KMS-11 (cell line): ENCODE measurements around the gene BANF1.

Experiments used
- H2AFZ ChIP-seq: fragments of 200-600 bp; sonication (generic); 2 replicates; pipeline ENCODE4 v1.6.1; 2016; ENCODE audit warnings: antibody characterized with exemption, mixed run types, low read depth
- H3K27ac ChIP-seq: fragments of 200-600 bp; sonication (generic); 2 replicates; pipeline ENCODE4 v1.6.1; 2016; ENCODE audit warnings: mild to moderate bottlenecking, mixed run types
- H3K27me3 ChIP-seq: fragments of 200-600 bp; sonication (generic); 2 replicates; pipeline ENCODE4 v1.6.1; 2017; ENCODE audit warnings: mild to moderate bottlenecking, low read depth, mixed run types, moderate library complexity; ENCODE audit not compliant: insufficient read depth
- H3K36me3 ChIP-seq: fragments of 200-600 bp; sonication (generic); 2 replicates; pipeline ENCODE4 v1.6.1; 2017; ENCODE audit warnings: mild to moderate bottlenecking, mixed run types; ENCODE audit not compliant: insufficient read depth
- H3K4me1 ChIP-seq: fragments of 200-600 bp; sonication (generic); 2 replicates; pipeline ENCODE4 v1.6.1; 2016; ENCODE audit warnings: mild to moderate bottlenecking, low read depth, mixed run types; ENCODE audit not compliant: poor library complexity, severe bottlenecking
- H3K4me2 ChIP-seq: fragments of 200-600 bp; sonication (generic); 2 replicates; pipeline ENCODE4 v1.7.0; 2016; ENCODE audit warnings: mild to moderate bottlenecking, mixed run types
- H3K4me3 ChIP-seq: fragments of 200-600 bp; sonication (generic); IDR thresholded peaks from 2 replicates; pipeline ENCODE4 v1.6.1; 2017; ENCODE audit warnings: low read depth, low read length, mixed read lengths; ENCODE audit not compliant: insufficient read depth
- H3K79me2 ChIP-seq: fragments of 200-600 bp; sonication (generic); 2 replicates; pipeline ENCODE4 v1.6.1; 2016; ENCODE audit warnings: low read depth, mixed run types; ENCODE audit not compliant: insufficient read depth
- H3K9ac ChIP-seq: fragments of 200-600 bp; sonication (generic); 2 replicates; pipeline ENCODE4 v1.6.1; 2016; ENCODE audit warnings: mild to moderate bottlenecking, mixed run types
- H4K20me1 ChIP-seq: fragments of 200-600 bp; sonication (generic); 2 replicates; pipeline ENCODE4 v1.6.1; 2016; ENCODE audit warnings: mild to moderate bottlenecking, mixed run types; ENCODE audit not compliant: insufficient read depth
- CTCF ChIP-seq: fragments of 200-600 bp; sonication (generic); conservative IDR thresholded peaks from 2 replicates; pipeline ENCODE4 v1.6.1; 2017; ENCODE audit warnings: low read depth, mild to moderate bottlenecking, antibody characterized with exemption, low read length, moderate library complexity, mixed read lengths

Gene BANF1

GRCh38 chr11:65964906-65965305 lies 37.4 kb upstream of the BANF1 start:
- Histone ChIP-seq H2AFZ (no peak overlapping the region), H3K9ac (no peak overlapping the region), H3K4me1 (peaks cover 23% of the 10 kb centered on the region), H4K20me1 (0 out of 2 replicates have a peak, but pooled peaks cover 3% of the 10 kb centered on the region), H3K27me3 (no peaks in the 10 kb centered on the region), H3K4me2 (no peak overlapping the region), H3K27ac (no peak overlapping the region), H3K79me2 (peaks cover 27% of the 10 kb centered on the region), H3K4me3 (no peak overlapping the region), H3K36me3 (no peaks in the 10 kb centered on the region)
- TF ChIP-seq CTCF, result no peak

- Histone ChIP-seq H3K36me3 (no peaks in the 10 kb centered on the region), H3K4me2 (no peak overlapping the region), H3K27ac (no peak overlapping the region), H3K4me1 (peaks cover 18% of the 10 kb centered on the region), H4K20me1 (0 out of 2 replicates have a peak, but pooled peaks cover 3% of the 10 kb centered on the region), H3K9ac (no peak overlapping the region), H3K79me2 (peaks cover 25% of the 10 kb centered on the region), H3K4me3 (no peak overlapping the region), H3K27me3 (no peaks in the 10 kb centered on the region), H2AFZ (no peak overlapping the region)
- no peak for TF ChIP-seq CTCF
Observed at GRCh38 chr11:65965986-65966762, 36.1 kb upstream of the BANF1 start.

- TF ChIP-seq CTCF, result no peak
- Histone ChIP-seq H3K4me2 (no peak overlapping the region), H3K9ac (no peak overlapping the region), H3K27ac (no peak overlapping the region), H3K36me3 (no peaks in the 10 kb centered on the region), H3K4me1 (peaks cover 16% of the 10 kb centered on the region), H2AFZ (no peak overlapping the region), H3K27me3 (no peaks in the 10 kb centered on the region), H3K79me2 (peaks cover 20% of the 10 kb centered on the region), H4K20me1 (0 out of 2 replicates have a peak, but pooled peaks cover 3% of the 10 kb centered on the region), H3K4me3 (no peak overlapping the region)
Observed at GRCh38 chr11:65967329-65967934, 34.9 kb upstream of the BANF1 start.

GRCh38 chr11:65968600-65969482 lies 33.5 kb upstream of the BANF1 start:
- H3K36me3 ChIP-seq, result no peaks in the 10 kb centered on the region
- no peak for TF ChIP-seq CTCF
- H3K9ac ChIP-seq, result no peak overlapping the region
- no peak overlapping the region for H2AFZ ChIP-seq
- no peaks in the 10 kb centered on the region for H3K27me3 ChIP-seq
- H3K27ac ChIP-seq, result no peak overlapping the region
- H3K4me3 ChIP-seq, result no peak overlapping the region
- H3K4me1 ChIP-seq, result peaks cover 1% of the 10 kb centered on the region
- no peak overlapping the region for H3K4me2 ChIP-seq
- no peaks in the 10 kb centered on the region for H4K20me1 ChIP-seq
- H3K79me2 ChIP-seq, result peaks cover 6% of the 10 kb centered on the region; the same call in 1 of the 2 replicates
